SH-SY5Y (cell line): ENCODE results near the gene DEPDC1B.

Experiments
- GATA2 ChIP-seq: IDR thresholded peaks from 2 replicates; pipeline ENCODE4 v1.6.1; 2011; ENCODE audit warnings: mild to moderate bottlenecking, low read depth, low read length
- GATA3 ChIP-seq: IDR thresholded peaks from 2 replicates; pipeline ENCODE4 v1.6.1; 2011; ENCODE audit warnings: low read depth, mild to moderate bottlenecking, low read length, moderate library complexity

- TF ChIP-seq GATA2 = no peak
- TF ChIP-seq GATA3 = no peak
These were observed 13.0 kb upstream of the DEPDC1B start for GRCh38 chr5:60712950-60713349.
